CD4-positive, alpha-beta memory T cell (primary cell): ENCODE measurements around the gene NUDT19. TPM values are rescaled to one million over a fixed set of nuclear protein-coding genes. Genes with fewer than 3 reads are reported as not detected.

Experiments used
- CTCF ChIA-PET: fragments of 350-600 bp; sonication (Branson Sonifier 250); formaldehyde crosslinking; loops from one replicate; lab custom pipeline; 2021; ENCODE audit warnings: inconsistent platforms; ENCODE audit not compliant: partially characterized antibody; lab: Charles Lee
- POLR2A ChIA-PET: fragments of 350-600 bp; sonication (Branson Sonifier 250); formaldehyde crosslinking; loops from one replicate; lab custom pipeline; 2021; ENCODE audit not compliant: partially characterized antibody; lab: Charles Lee
- DNase-seq, 5 donors: peaks; one replicate each; pipeline versions ENCODE4 v3.0.0 to v3.0.0-alpha.2; 2020 to 2022; ENCODE audit warnings: mixed read lengths in 1 of 5
- H3K27ac ChIP-seq: one replicate; pipeline ENCODE4 v1.7.0; 2013; ENCODE audit warnings: low read depth, low read length
- H3K27me3 ChIP-seq: 2 replicates; pipeline ENCODE4 v1.7.0; 2013; ENCODE audit warnings: mild to moderate bottlenecking, low read length, moderate library complexity; ENCODE audit not compliant: insufficient read depth
- H3K36me3 ChIP-seq: 2 replicates; pipeline ENCODE4 v1.7.0; 2013; ENCODE audit warnings: mild to moderate bottlenecking, low read length, moderate library complexity; ENCODE audit not compliant: insufficient read depth
- H3K4me1 ChIP-seq: 2 replicates; pipeline ENCODE4 v1.7.0; 2013; ENCODE audit warnings: mild to moderate bottlenecking, low read length, moderate library complexity; ENCODE audit not compliant: insufficient read depth
- H3K4me3 ChIP-seq, 2 donors: one replicate each; pipeline ENCODE4 v1.7.0; 2013; ENCODE audit warnings: low read length in 2 of 2, mild to moderate bottlenecking in 1 of 2
- H3K9me3 ChIP-seq, 2 donors: one replicate each; pipeline ENCODE4 v1.7.0; 2013; ENCODE audit warnings: low read length in 2 of 2, control low read depth in 1 of 2; ENCODE audit not compliant: control insufficient read depth in 1 of 2
- H3K27ac Mint-ChIP-seq, 7 donors: one replicate each; pipeline ENCODE4 v1.8.0; 2020 to 2021; ENCODE audit warnings: mixed read lengths in 7 of 7, mild to moderate bottlenecking in 6 of 7, inconsistent platforms in 3 of 7, moderate library complexity in 3 of 7
- H3K27me3 Mint-ChIP-seq, 2 donors: one replicate each; pipeline ENCODE4 v1.8.0; 2020 to 2021; ENCODE audit warnings: mixed read lengths in 2 of 2
- H3K36me3 Mint-ChIP-seq, 2 donors: one replicate each; pipeline ENCODE4 v1.8.0; 2020 to 2021; ENCODE audit warnings: mixed read lengths in 2 of 2, inconsistent platforms in 1 of 2, mild to moderate bottlenecking in 1 of 2
- H3K4me1 Mint-ChIP-seq, 4 donors: one replicate each; pipeline ENCODE4 v1.8.0; 2020 to 2021; ENCODE audit warnings: mixed read lengths in 4 of 4, mild to moderate bottlenecking in 1 of 4
- H3K4me3 Mint-ChIP-seq, 8 donors: one replicate each; pipeline ENCODE4 v1.8.0; 2020 to 2021; ENCODE audit warnings: mixed read lengths in 8 of 8, mild to moderate bottlenecking in 7 of 8, moderate library complexity in 6 of 8, inconsistent platforms in 3 of 8
- H3K9me3 Mint-ChIP-seq, 8 donors: one replicate each; pipeline ENCODE4 v1.8.0; 2020 to 2021; ENCODE audit warnings: mixed read lengths in 8 of 8, mild to moderate bottlenecking in 5 of 8, inconsistent platforms in 3 of 8, moderate library complexity in 1 of 8
- intact Hi-C: fragments of 100-400 bp; cut with micrococcal nuclease; formaldehyde crosslinking; loops from one replicate; pipeline ENCODE4 v1.15.1; 2023
- polyA plus RNA-seq, 2 donors: library from polyadenylated mRNA; unstranded; fragments of 300-500 nt; fragmentation: Illumina TruSeq; gene quantifications; one replicate each; pipeline ENCODE4 v1.2.3, GENCODE V29; 2021
- total RNA-seq, 2 experiments: library from RNA; stranded (reverse); gene quantifications; one replicate each; pipeline ENCODE4 v1.2.3, GENCODE V29; 2021

NUDT19 gene
- total and polyA plus RNA-seq, 4 experiments from 2014 or later = 2.0 to 10.6 (median 8.0) TPM

- peaks cover 5 to 8% of the 10 kb centered on the region in 2 donors for H3K27me3 Mint-ChIP-seq
- H3K27ac ChIP-seq = no peak overlapping the region
- H3K4me1 Mint-ChIP-seq = peaks cover 0 to 12% (median 10%) of the 10 kb centered on the region in 4 donors
- no peak overlapping the region for H3K4me3 Mint-ChIP-seq
- ChIA-PET POLR2A (no interaction called here), CTCF (no interaction called here)
- H3K36me3 ChIP-seq = no peaks in the 10 kb centered on the region
- no peak for DNase-seq
- H3K27ac Mint-ChIP-seq = no peak overlapping the region
- peaks cover 21% of the 10 kb centered on the region for H3K4me1 ChIP-seq
- no peak overlapping the region for H3K4me3 ChIP-seq
- H3K9me3 ChIP-seq = no peaks in the 10 kb centered on the region
- intact Hi-C loops = loop anchor here (5.0 kb wide), 1 partner anchor 43 kb away; no protein-coding TSS in a partner anchor
- H3K36me3 Mint-ChIP-seq = no peaks in the 10 kb centered on the region
- no peaks in the 10 kb centered on the region for H3K27me3 ChIP-seq
- H3K9me3 Mint-ChIP-seq = no peaks in the 10 kb centered on the region
These were observed 57.7 kb downstream of the NUDT19 start for GRCh38 chr19:32749361-32749760.

- Histone ChIP-seq H3K4me3 (no peak overlapping the region), H3K27me3 (no peaks in the 10 kb centered on the region), H3K9me3 (no peaks in the 10 kb centered on the region), H3K4me1 (peaks cover 10% of the 10 kb centered on the region), H3K27ac (no peak overlapping the region), H3K36me3 (no peaks in the 10 kb centered on the region)
- H3K27me3 Mint-ChIP-seq = peaks cover 12 to 14% of the 10 kb centered on the region in 2 donors
- ChIA-PET CTCF (no interaction called here), POLR2A (no interaction called here)
- H3K27ac Mint-ChIP-seq = no peak overlapping the region
- no peak overlapping the region for H3K4me3 Mint-ChIP-seq
- intact Hi-C loops = no loop called here
- H3K4me1 Mint-ChIP-seq = peaks cover 0 to 12% (median 6%) of the 10 kb centered on the region in 4 donors
- H3K9me3 Mint-ChIP-seq = no peaks in the 10 kb centered on the region
- DNase-seq = no peak
- H3K36me3 Mint-ChIP-seq = no peaks in the 10 kb centered on the region
These were observed 58.9 kb downstream of the NUDT19 start for GRCh38 chr19:32750441-32751055.

- no peaks in the 10 kb centered on the region for H3K27me3 ChIP-seq
- no peak overlapping the region for H3K27ac ChIP-seq
- Mint-ChIP-seq H3K9me3 (no peaks in the 10 kb centered on the region), H3K27ac (no peak overlapping the region), H3K27me3 (peaks cover 13 to 14% of the 10 kb centered on the region in 2 donors), H3K4me1 (peaks cover 0 to 12% (median 6%) of the 10 kb centered on the region in 4 donors), H3K4me3 (no peak overlapping the region), H3K36me3 (no peaks in the 10 kb centered on the region)
- ChIA-PET POLR2A (no interaction called here), CTCF (no interaction called here)
- H3K4me1 ChIP-seq = peaks cover 9% of the 10 kb centered on the region
- intact Hi-C loops = no loop called here
- H3K36me3 ChIP-seq = no peaks in the 10 kb centered on the region
- no peaks in the 10 kb centered on the region for H3K9me3 ChIP-seq
- H3K4me3 ChIP-seq = no peak overlapping the region
- no peak for DNase-seq
These were observed 59.4 kb downstream of the NUDT19 start for GRCh38 chr19:32751066-32751465.

GRCh38 chr19:32757189-32757588 is 65.6 kb downstream of the NUDT19 start:
- POLR2A ChIA-PET = no interaction called here
- H3K4me3 Mint-ChIP-seq = no peak overlapping the region

More at GRCh38 chr19:32757189-32757588, 65.6 kb downstream of the NUDT19 start:
- peaks cover 13 to 17% of the 10 kb centered on the region in 2 donors for H3K27me3 Mint-ChIP-seq
- peaks cover 0 to 1% (median 0%) of the 10 kb centered on the region in 4 donors for H3K4me1 Mint-ChIP-seq
- H3K27ac Mint-ChIP-seq = no peak overlapping the region
- Histone ChIP-seq H3K27ac (no peak overlapping the region), H3K27me3 (no peaks in the 10 kb centered on the region), H3K4me3 (no peak overlapping the region), H3K9me3 (no peaks in the 10 kb centered on the region), H3K36me3 (no peaks in the 10 kb centered on the region), H3K4me1 (no peaks in the 10 kb centered on the region)
- intact Hi-C loops = no loop called here
- CTCF ChIA-PET = no interaction called here
- H3K9me3 Mint-ChIP-seq = peaks cover 0 to 3% (median 0%) of the 10 kb centered on the region in 8 donors
- no peaks in the 10 kb centered on the region for H3K36me3 Mint-ChIP-seq
- no peak for DNase-seq

Other genes starting within 250 kb of the NUDT19 start
- 10 to 100 TPM; 61.1 to 67.4 TPM for gene PDCD5, start 110.6 kb upstream of the NUDT19 start, total RNA-seq
- 100 to 1,000 TPM; 172 to 195 TPM for gene PDCD5, start 110.6 kb upstream of the NUDT19 start, polyA plus RNA-seq
- gene ANKRD27, start 16.6 kb upstream of the NUDT19 start, total RNA-seq = 10 to 100 TPM; 49.6 to 51.2 TPM
- gene ANKRD27, start 16.6 kb upstream of the NUDT19 start, polyA plus RNA-seq = 10 to 100 TPM; 16.0 to 29.9 TPM
- under 1 TPM; 0.52 to 0.89 TPM for gene RGS9BP, start 16.0 kb upstream of the NUDT19 start, total RNA-seq
- under 1 TPM; 0.08 to 0.25 TPM for gene RGS9BP, start 16.0 kb upstream of the NUDT19 start, polyA plus RNA-seq
- gene TDRD12, start 27.9 kb downstream of the NUDT19 start, total RNA-seq = 1 to 10 TPM in 1 of 2 experiments, under 1 TPM in 1; 0.93 to 1.9 TPM
- gene TDRD12, start 27.9 kb downstream of the NUDT19 start, polyA plus RNA-seq = under 1 TPM; 0.20 to 0.37 TPM
- gene SLC7A9, start 177.9 kb downstream of the NUDT19 start, total RNA-seq = 1 to 10 TPM in 1 of 2 experiments, under 1 TPM in 1; 0.86 to 1.5 TPM
- gene SLC7A9, start 177.9 kb downstream of the NUDT19 start, polyA plus RNA-seq = not detected